Measurements from ENCODE around the gene JADE2. TPM values are rescaled to one million over a fixed set of nuclear protein-coding genes. Genes with fewer than 3 reads are reported as not detected.

JADE2 gene
- total RNA-seq, 8 experiments from 2014 or later = 0.46 to 20.7 (median 7.6) TPM

DNA sequence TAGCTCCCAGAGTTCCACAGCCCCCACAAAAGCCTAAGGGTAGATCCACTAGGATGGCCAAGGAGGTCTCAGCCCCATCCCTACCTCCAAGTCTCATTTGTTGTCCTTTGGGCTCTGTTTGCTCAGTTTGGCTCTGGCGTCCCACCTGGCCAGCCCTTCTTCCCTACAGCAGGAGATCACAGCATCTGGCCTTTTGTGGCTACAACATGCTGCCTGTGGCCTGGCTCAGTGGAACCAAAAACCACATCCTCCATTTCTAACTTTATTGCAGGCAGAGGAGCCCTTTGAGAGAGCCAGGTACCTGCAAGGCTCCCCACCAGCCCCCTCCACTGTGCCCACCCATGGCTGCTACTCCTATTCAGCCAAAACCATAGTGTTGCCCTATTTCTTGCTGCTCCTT is 11.4 kb downstream of the JADE2 start:
- in situ Hi-C loops (cut with MboI; ENCODE audit: low pct_unique_long_range_greater_than_20kb in 2 of 9, low sequenced_read_pairs in 9 of 9, unreplicated experiment in 9 of 9) = loop anchor here in 1 of 9 experiments (25.0 kb wide), 1 partner anchor 125 kb away; the partner anchor contains the start of gene CDKN2AIPNL
- no peak overlapping the region for H3K4me3 ChIP-seq
- WGBS, 10 experiments = 80% methylated on average over 1 of the region's 1 CpG; no CpG with 5 or more reads in 9 of the 10 experiments
- H3K27ac ChIP-seq = no peak overlapping the region
- no peak for ATAC-seq (replicated peaks in 6 of 8)
- peaks cover 0 to 5% of the 10 kb centered on the region in 2 donors for H3K4me1 ChIP-seq (replicated peaks in 1 of 2)

DNA sequence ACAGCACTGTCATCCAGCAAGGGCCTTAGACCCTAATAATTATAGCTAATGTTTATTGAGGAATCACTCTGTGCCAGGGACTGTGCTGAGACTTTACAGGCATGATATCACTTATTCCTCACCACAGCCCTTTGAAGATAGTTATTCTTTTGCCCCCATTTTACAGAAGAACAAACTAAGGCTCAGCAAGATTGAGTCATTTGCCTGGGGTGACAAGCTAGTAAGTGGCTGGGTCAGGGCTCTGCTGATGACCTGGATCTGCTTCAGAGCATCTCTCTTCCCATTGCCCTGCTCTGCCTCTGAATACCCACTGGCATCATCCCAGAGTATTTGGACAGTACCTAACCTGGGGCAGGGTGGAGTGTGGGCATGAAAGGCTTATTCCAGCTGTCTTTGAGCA is 11.8 kb downstream of the JADE2 start:
- in situ Hi-C loops (cut with MboI; ENCODE audit: low pct_unique_long_range_greater_than_20kb in 2 of 9, low sequenced_read_pairs in 9 of 9, unreplicated experiment in 9 of 9) = loop anchor here in 1 of 9 experiments (25.0 kb wide), 1 partner anchor 125 kb away; the partner anchor contains the start of gene CDKN2AIPNL
- no peak overlapping the region for H3K4me3 ChIP-seq
- H3K27ac ChIP-seq = no peak overlapping the region
- peaks cover 2 to 5% of the 10 kb centered on the region in 2 donors for H3K4me1 ChIP-seq (replicated peaks in 1 of 2)
- no peak for ATAC-seq (replicated peaks in 6 of 8)

- 67 to 100% (median 91%) methylated on average over 1 to 2 of the region's 3 CpGs; no CpG with 5 or more reads in 4 of the 10 experiments for WGBS, 10 experiments
Observed at GRCh38 chr5:134538296-134538695, 12.8 kb downstream of the JADE2 start.

DNA sequence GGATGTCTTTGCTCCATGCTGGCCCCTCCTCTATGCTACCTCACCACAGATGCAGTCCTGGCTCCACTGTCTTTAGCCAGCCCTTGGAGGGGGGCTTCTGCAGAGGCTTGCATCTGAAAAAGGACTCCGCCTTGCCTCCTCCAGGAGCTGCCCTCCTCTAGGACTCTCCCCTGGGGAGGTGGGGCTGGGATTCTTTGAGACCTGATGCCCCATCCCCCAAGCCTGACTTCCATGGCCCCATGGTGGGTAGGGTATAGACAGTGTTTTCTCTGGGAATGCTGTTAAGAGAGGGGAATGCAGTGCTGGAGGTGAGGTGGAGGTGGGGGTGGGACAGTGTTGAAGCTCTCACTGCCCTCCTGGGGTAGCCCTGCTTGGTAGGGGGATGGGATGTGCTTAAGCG is 14.3 kb downstream of the JADE2 start:
- no peak for ATAC-seq (replicated peaks in 6 of 8)
- 40 to 100% (median 80%) methylated on average over 1 of the region's 2 CpGs; no CpG with 5 or more reads in 7 of the 10 experiments for WGBS, 10 experiments
- in situ Hi-C loops (cut with MboI; ENCODE audit: low pct_unique_long_range_greater_than_20kb in 2 of 9, low sequenced_read_pairs in 9 of 9, unreplicated experiment in 9 of 9) = loop anchor here in 1 of 9 experiments (25.0 kb wide), 1 partner anchor 127 kb away; the partner anchor contains the start of gene CDKN2AIPNL
- Histone ChIP-seq H3K4me3 (no peak overlapping the region), H3K4me1 (replicated peaks in 1 of 2) (peaks cover 6 to 10% of the 10 kb centered on the region in 2 donors), H3K27ac (no peak overlapping the region)

More at GRCh38 chr5:134538296-134538695, 12.8 kb downstream of the JADE2 start:
- Histone ChIP-seq H3K4me1 (replicated peaks in 1 of 2) (peaks cover 2 to 5% of the 10 kb centered on the region in 2 donors), H3K27ac (no peak overlapping the region), H3K4me3 (no peak overlapping the region)
- in situ Hi-C loops (cut with MboI; ENCODE audit: low pct_unique_long_range_greater_than_20kb in 2 of 9, low sequenced_read_pairs in 9 of 9, unreplicated experiment in 9 of 9) = loop anchor here in 1 of 9 experiments (25.0 kb wide), 1 partner anchor 126 kb away; the partner anchor contains the start of gene CDKN2AIPNL
- ATAC-seq (replicated peaks in 6 of 8) = no peak

DNA sequence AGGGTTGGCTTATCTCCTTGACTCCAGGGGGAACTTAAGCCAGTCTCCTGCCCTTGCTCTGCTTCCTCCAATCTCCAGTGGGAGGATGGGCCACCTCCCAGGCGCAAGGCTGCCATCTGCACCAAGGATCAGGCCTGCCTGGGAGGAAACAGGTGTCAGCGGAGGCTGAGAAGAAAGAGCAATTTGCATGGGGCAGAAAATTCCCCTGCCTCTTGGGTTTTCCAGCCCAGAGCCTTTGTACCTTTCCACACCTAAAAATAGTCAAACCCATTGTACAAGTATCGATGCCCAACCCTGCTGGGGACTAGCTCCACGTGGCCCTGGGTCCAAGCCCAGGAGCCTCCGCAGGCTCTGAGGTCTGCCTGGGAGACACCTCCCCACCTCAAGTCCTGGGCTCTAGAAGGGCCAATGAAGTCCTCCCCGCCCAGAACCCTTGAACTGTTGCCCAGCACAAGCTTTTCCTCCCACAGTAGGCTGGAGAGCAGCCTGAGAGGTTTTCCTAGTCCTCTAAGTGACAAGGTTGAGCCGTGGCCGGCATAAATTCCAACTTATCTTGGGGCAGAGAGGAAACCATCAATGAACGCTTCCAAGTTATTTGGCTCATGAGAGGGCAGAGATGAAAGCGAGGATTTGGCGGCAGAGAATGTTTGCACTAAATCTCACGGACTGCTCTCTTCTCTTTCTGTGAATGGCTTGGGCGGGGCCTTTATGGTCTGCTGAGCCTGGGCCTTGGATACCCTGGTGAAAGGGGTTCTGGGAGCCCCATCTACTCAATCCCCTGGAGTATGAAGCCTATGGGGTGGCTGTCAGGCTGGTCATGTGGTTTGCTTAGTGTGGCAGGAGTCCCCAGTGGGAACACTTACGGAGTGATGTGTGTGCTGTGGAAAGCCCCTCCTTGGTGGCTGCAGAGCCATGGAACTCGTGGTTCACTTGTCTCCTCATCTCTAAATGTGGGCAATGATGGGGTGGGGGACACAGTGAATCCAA is 15.6 kb downstream of the JADE2 start:
- WGBS, 10 experiments = 67 to 100% (median 85%) methylated on average over 1 to 8 of the region's 15 CpGs; no CpG with 5 or more reads in 3 of the 10 experiments

GRCh38 chr5:134541736-134542376 is 16.4 kb downstream of the JADE2 start:
- WGBS, 10 experiments = 63 to 80% (median 79%) methylated on average over 1 to 4 of the region's 4 CpGs; no CpG with 5 or more reads in 5 of the 10 experiments
- ATAC-seq (replicated peaks in 6 of 8) = peak in 7 of 8 experiments; percentile 30 to 74 (median 57)
- in situ Hi-C loops (cut with MboI; ENCODE audit: low pct_unique_long_range_greater_than_20kb in 2 of 9, low sequenced_read_pairs in 9 of 9, unreplicated experiment in 9 of 9) = loop anchor here in 1 of 9 experiments (25.0 kb wide), 1 partner anchor 130 kb away; the partner anchor contains the start of gene CDKN2AIPNL

More for the DNA sequence above, 15.6 kb downstream of the JADE2 start:
- Histone ChIP-seq H3K27ac (no peak overlapping the region), H3K4me3 (no peak overlapping the region), H3K4me1 (replicated peaks in 1 of 2) (peaks cover 11 to 14% of the 10 kb centered on the region in 2 donors)
- peak in 2 of 8 experiments; percentile 39 to 42 for ATAC-seq (replicated peaks in 6 of 8)
- in situ Hi-C loops (cut with MboI; ENCODE audit: low pct_unique_long_range_greater_than_20kb in 2 of 9, low sequenced_read_pairs in 9 of 9, unreplicated experiment in 9 of 9) = loop anchor here in 1 of 9 experiments (25.0 kb wide), 1 partner anchor 129 kb away; the partner anchor contains the start of gene CDKN2AIPNL

DNA sequence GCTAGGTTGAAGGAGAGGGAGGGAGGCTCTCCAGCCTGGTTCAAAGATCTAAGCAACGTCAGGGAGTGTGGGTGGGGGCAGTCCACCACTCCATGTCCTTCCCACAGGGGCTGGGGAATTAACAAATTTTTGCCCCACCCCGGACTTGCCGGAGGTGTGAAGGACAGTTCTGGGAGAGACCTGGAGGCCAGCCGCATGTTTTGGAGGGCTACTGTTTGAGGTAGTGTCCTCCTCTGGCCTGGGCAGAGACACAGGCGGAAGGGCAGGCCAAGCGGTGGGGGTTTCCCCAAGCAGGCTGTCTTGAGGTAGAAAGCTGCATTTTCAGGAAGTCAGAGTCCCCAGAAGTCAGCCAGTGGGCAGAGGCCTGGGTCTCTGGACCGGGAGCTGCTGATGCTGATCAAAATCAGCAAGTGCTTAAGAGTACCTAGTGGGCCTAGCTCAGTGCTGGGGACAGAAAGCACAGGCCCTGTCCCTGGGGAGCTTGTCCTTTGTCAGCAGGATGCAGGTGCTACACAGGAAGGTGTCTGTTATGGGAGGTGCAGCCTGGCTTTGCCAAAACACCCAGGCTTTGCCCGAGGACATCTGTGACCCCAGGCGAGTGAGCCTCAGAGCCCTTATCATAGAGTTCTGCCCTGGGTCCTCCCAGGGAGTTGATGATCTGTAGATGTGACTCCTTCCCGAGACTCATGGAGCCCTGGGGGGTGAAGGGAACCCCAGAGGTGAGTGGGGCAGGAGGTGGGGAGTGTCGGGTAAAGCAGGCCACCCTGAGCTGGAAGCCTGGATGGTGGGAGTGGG is 18.5 kb downstream of the JADE2 start:
- no peak overlapping the region for H3K27ac ChIP-seq
- peaks cover 11 to 21% of the 10 kb centered on the region in 2 donors for H3K4me1 ChIP-seq (replicated peaks in 1 of 2)
- in situ Hi-C loops (cut with MboI; ENCODE audit: low pct_unique_long_range_greater_than_20kb in 2 of 9, low sequenced_read_pairs in 9 of 9, unreplicated experiment in 9 of 9) = loop anchor here in 1 of 9 experiments (25.0 kb wide), 1 partner anchor 132 kb away; the partner anchor contains the start of gene CDKN2AIPNL
- 20 to 100% (median 81%) methylated on average over 1 to 6 of the region's 11 CpGs; no CpG with 5 or more reads in 6 of the 10 experiments for WGBS, 10 experiments
- H3K4me3 ChIP-seq = no peak overlapping the region
- no peak for ATAC-seq (replicated peaks in 6 of 8)

More at GRCh38 chr5:134541736-134542376, 16.4 kb downstream of the JADE2 start:
- H3K4me1 ChIP-seq (replicated peaks in 1 of 2) = peaks cover 11 to 15% of the 10 kb centered on the region in 2 donors
- H3K27ac ChIP-seq = no peak overlapping the region
- no peak overlapping the region for H3K4me3 ChIP-seq

DNA sequence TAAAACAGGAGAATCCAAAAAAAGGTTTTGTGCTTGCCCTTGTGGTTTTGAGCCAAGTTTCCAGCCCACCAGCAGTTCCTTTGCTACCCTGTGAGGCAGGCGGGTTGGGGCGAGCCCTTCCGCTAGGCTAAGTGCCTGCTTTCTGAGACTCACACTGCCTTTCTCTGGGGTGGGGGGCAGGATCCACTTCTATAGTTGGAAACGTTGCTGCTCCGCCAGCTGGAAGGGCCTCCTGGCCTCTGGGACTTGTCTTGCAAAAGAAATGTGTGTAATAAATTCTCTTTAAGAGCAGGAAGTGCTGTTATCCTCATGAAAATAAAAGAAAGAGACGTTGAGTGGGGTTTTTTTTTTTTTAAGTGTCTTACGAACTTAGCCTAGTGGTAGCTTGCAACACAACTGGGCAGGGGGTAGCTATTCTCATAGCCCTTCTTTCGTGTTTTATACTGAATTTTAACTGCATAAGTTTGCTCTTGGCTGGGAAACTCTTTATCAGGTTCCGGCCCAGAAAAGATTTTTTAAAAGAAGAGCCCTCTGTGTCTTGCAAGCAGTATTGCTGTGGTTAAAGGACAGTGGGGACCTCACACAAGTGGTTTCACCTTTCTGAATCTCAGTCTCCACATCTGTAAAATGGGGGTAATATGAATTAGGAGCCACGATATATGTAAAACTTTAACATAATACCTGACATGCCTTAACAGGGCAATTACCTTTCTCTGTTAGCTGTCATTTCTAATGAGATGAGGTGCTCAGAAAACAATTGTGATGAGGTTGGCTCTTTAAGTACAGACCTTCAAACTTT is 19.8 kb downstream of the JADE2 start:
- in situ Hi-C loops (cut with MboI; ENCODE audit: low pct_unique_long_range_greater_than_20kb in 2 of 9, low sequenced_read_pairs in 9 of 9, unreplicated experiment in 9 of 9) = loop anchor here in 1 of 9 experiments (25.0 kb wide), 1 partner anchor 133 kb away; the partner anchor contains the start of gene CDKN2AIPNL
- ATAC-seq (replicated peaks in 6 of 8) = no peak
- no peak overlapping the region for H3K27ac ChIP-seq

DNA sequence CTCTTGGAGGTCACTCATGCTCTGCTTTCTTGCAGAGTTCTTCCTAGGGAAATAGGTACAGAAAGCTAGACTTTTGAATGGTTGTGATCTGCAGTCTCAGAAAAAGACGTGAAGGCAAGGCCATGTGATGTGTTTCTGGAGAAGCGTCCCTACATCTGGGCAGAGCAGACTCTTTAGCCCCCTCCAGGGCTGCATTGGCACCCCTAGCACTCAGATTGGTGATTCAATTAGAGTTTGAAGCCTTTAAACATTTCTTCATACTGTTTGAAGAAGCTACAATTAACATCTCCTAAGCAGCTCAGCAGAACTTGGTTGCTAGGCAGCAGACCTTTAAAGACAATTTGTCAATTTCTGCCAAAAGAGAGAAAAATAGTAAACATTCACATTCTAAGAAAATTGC is 21.6 kb downstream of the JADE2 start:
- peak in 1 of 8 experiments; percentile 52 for ATAC-seq (replicated peaks in 6 of 8)
- in situ Hi-C loops (cut with MboI; ENCODE audit: low pct_unique_long_range_greater_than_20kb in 2 of 9, low sequenced_read_pairs in 9 of 9, unreplicated experiment in 9 of 9) = loop anchor here in 1 of 9 experiments (25.0 kb wide), 1 partner anchor 135 kb away; the partner anchor contains the start of gene CDKN2AIPNL
- peaks cover 10 to 21% of the 10 kb centered on the region in 2 donors for H3K4me1 ChIP-seq (replicated peaks in 1 of 2)
- 0 to 80% (median 30%) methylated on average over 1 to 2 of the region's 2 CpGs; no CpG with 5 or more reads in 5 of the 10 experiments for WGBS, 10 experiments
- H3K27ac ChIP-seq = no peak overlapping the region
- H3K4me3 ChIP-seq = no peak overlapping the region

More for the DNA sequence above, 19.8 kb downstream of the JADE2 start:
- WGBS, 10 experiments = 0 to 100% (median 52%) methylated on average over 1 to 8 of the region's 10 CpGs; no CpG with 5 or more reads in 1 of the 10 experiments
- peaks cover 11 to 21% of the 10 kb centered on the region in 2 donors for H3K4me1 ChIP-seq (replicated peaks in 1 of 2)
- H3K4me3 ChIP-seq = no peak overlapping the region

GRCh38 chr5:134547579-134547978 is 22.1 kb downstream of the JADE2 start:
- ATAC-seq (replicated peaks in 6 of 8) = peak in 3 of 8 experiments; percentile 47 to 79 (median 49)
- 0 to 100% (median 100%) methylated on average over 1 to 2 of the region's 2 CpGs; no CpG with 5 or more reads in 5 of the 10 experiments for WGBS, 10 experiments
- in situ Hi-C loops (cut with MboI; ENCODE audit: low pct_unique_long_range_greater_than_20kb in 2 of 9, low sequenced_read_pairs in 9 of 9, unreplicated experiment in 9 of 9) = loop anchor here in 1 of 9 experiments (25.0 kb wide), 1 partner anchor 135 kb away; the partner anchor contains the start of gene CDKN2AIPNL
- Histone ChIP-seq H3K27ac (no peak overlapping the region), H3K4me3 (no peak overlapping the region), H3K4me1 (replicated peaks in 1 of 2) (peaks cover 9 to 21% of the 10 kb centered on the region in 2 donors)
